ENCODE results near the gene TEX50.

DNA sequence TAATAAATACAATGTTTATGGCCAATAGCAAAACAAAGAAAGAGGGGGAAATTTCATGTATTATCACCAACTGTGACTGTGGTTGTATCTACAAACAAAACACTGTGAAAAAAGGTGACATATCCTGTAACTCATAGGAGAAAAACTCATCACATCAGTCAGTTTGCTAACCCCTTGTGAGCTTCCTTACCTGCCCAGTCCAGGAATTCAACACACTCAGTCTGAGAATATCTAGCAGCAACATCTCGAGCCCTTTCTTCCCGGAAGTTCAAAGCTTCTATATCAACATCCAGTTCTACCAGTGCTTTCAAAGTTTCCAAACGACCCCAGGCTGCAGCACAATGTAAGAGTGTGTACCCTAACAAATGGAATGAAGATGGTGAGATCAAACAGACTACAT is 11.5 kb downstream of the TEX50 start:
- no peak for TF ChIP-seq POLR2A (IDR thresholded peaks at IDR 0.05; ENCODE audit: low read depth, low read length)
- no peak for TF ChIP-seq POLR2AphosphoS5 (IDR thresholded peaks at IDR 0.05; ENCODE audit: low read depth, low read length)
- TF ChIP-seq TAF1 (IDR thresholded peaks at IDR 0.05; ENCODE audit: low read depth, low read length) = no peak
- TF ChIP-seq SPI1 (IDR thresholded peaks at IDR 0.05; ENCODE audit: low read depth, low read length) = no peak
- TF ChIP-seq POU2F2 (IDR thresholded peaks at IDR 0.05; ENCODE audit: low read depth, low read length) = no peak
- TF ChIP-seq PAX5 (IDR thresholded peaks at IDR 0.05; ENCODE audit: insufficient read depth, low read length, severe bottlenecking) = no peak
